ENCODE results near the gene IL4R. TPM values are rescaled to one million over a fixed set of nuclear protein-coding genes. Genes with fewer than 3 reads are reported as not detected.

Gene IL4R
- polyA plus RNA-seq, 3 donors from 2014 or later: 15.7 to 38.7 (median 20.1) TPM

DNA sequence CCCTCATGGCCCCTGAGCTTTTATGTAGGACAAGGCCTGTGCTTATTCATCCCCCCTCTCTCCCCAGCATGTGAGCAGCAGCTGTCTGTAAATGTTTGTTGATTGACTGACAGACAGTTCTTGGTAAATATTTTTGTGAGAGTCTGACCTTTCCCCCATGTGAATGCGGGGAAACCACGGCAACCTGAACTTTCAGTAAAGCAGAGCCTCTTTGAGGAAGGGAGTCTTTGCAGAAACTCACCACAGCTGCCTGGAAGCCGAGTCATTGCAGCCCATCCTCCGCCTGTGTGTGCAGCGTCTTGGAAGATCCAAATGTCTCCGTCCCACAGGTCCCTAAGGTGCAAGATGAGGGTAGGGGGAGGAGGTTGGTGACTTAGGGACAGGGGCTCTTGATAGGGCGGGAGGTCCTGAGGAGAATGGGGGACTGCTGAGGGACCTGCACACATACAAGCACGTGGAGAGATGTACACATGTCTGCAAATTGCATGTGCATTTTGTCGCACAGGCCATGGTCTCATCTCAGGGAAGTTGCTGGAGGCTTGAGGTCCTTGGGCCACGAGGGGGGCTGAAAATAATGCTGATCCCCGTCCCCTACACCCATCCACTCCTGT, 65.2 kb downstream of the IL4R start:
- H3K9me3 Mint-ChIP-seq: peaks cover 0 to 2% (median under 1%) of the 10 kb centered on the region in 6 donors
- no peak overlapping the region for H3K4me3 Mint-ChIP-seq
- H3K36me3 Mint-ChIP-seq: peaks cover under 1 to 6% (median 5%) of the 10 kb centered on the region in 3 donors
- peaks cover 14 to 15% of the 10 kb centered on the region in 2 donors for H3K4me1 Mint-ChIP-seq
- peaks cover 0 to 2% (median under 1%) of the 10 kb centered on the region in 3 donors for H3K27me3 Mint-ChIP-seq (ENCODE audit: low read depth in 3 of 3)
- no peak overlapping the region for H3K27ac Mint-ChIP-seq
- no peak for DNase-seq

DNA sequence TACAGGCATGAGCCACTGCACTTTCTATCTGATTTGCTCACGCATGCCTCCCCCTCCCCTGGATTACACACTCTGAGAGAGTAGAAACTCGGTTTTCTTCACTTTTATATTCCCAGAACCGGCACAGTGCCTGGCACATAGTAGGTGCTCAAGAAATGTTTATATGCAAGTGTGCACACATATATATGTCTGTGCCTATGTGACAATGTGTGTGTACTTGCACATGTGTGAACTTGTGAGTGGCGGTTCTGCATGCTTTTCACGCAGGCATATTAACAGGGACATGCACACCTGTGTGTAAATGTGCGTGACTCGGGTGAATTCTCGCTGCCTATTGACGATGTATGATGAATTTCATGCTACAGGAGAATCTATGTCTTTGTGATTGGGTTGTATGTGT, 66.1 kb downstream of the IL4R start:
- Mint-ChIP-seq H3K36me3 (peaks cover 5 to 13% (median 6%) of the 10 kb centered on the region in 3 donors), H3K9me3 (peaks cover 4 to 9% (median 6%) of the 10 kb centered on the region in 6 donors), H3K27me3 (ENCODE audit: low read depth in 3 of 3) (peaks cover 0 to 6% (median 2%) of the 10 kb centered on the region in 3 donors), H3K4me3 (no peak overlapping the region), H3K4me1 (peaks cover 17 to 24% of the 10 kb centered on the region in 2 donors), H3K27ac (peak overlapping the region in 1 of 6 donors; percentile 13)
- DNase-seq: no peak

DNA sequence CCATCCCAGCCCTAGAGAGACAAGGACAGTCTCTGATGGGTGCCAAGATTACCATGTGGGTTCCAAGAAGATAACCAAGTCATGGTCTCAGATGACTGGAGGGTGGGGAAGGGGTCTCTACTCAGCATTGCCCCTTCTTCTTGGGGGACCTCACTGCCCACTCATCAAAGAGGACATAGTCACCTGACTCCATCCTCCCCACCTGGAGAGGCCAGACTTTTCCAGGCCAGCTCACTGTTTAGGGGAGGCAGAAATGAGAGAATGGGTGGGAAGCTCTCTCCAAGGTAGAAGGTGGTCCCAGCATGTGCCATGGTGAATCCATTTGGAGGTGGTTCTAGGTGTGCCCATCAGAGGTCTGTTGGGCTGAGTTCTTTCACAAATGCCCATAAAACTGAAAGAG, 67.5 kb downstream of the IL4R start:
- Mint-ChIP-seq H3K27ac (no peak overlapping the region), H3K4me3 (no peak overlapping the region)

DNA sequence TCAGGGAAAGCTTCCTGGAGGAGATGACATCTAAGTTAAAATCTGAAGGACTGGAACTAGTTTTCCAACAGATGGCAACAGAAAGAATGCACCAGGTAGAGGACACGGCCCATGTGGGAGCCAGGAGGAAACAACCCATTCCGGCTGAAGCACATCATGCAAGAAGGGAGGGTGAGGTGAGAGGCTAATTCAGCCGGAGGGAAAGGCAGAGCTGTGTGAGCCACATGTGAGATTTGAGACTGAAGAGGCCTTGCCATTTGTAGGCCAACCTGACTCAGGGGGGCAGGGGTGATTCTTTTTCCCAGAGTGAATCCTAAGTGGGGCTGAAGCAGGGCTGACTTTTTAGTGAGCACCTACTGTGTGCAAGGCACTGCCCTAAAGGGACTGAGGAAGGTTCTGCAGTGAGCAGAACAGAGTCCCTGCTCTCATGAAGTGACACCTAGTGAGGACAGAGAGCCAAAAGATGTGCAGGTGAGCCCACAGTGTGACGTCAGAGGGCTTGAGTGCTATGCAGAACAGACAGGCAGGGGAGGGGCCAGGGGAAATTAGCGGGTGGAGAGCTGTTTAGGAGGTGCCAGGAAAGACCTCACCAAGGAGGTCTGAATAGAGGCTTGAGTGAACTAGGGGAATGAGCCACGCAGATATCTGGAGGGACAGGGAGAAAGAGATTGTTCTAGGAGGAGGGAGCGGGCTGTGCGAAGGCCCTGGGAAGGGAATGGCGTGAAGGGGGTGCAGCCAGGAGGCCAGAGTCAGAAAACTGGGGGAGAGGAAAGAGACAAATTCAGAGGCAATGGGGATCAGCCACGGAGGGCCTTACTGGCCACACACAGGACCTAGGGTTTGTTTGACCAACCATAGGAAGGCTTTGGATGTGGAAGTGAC, 68.4 kb downstream of the IL4R start:
- H3K4me3 Mint-ChIP-seq: no peak overlapping the region
- peaks cover 0 to 7% (median 2%) of the 10 kb centered on the region in 3 donors for H3K27me3 Mint-ChIP-seq (ENCODE audit: low read depth in 3 of 3)
- H3K27ac Mint-ChIP-seq: peak overlapping the region in 2 of 6 donors; percentile 22 to 81
- no peak for DNase-seq
- peaks cover 17 to 23% of the 10 kb centered on the region in 2 donors for H3K4me1 Mint-ChIP-seq
- H3K36me3 Mint-ChIP-seq: peaks cover 5 to 18% (median 6%) of the 10 kb centered on the region in 3 donors
- peaks cover 4 to 9% (median 6%) of the 10 kb centered on the region in 6 donors for H3K9me3 Mint-ChIP-seq

More for the DNA sequence above, 67.5 kb downstream of the IL4R start:
- H3K36me3 Mint-ChIP-seq: peaks cover 5 to 13% (median 6%) of the 10 kb centered on the region in 3 donors
- peaks cover 0 to 6% (median 2%) of the 10 kb centered on the region in 3 donors for H3K27me3 Mint-ChIP-seq (ENCODE audit: low read depth in 3 of 3)
- peaks cover 4 to 9% (median 6%) of the 10 kb centered on the region in 6 donors for H3K9me3 Mint-ChIP-seq
- H3K4me1 Mint-ChIP-seq: peaks cover 17 to 24% of the 10 kb centered on the region in 2 donors
- no peak for DNase-seq

DNA sequence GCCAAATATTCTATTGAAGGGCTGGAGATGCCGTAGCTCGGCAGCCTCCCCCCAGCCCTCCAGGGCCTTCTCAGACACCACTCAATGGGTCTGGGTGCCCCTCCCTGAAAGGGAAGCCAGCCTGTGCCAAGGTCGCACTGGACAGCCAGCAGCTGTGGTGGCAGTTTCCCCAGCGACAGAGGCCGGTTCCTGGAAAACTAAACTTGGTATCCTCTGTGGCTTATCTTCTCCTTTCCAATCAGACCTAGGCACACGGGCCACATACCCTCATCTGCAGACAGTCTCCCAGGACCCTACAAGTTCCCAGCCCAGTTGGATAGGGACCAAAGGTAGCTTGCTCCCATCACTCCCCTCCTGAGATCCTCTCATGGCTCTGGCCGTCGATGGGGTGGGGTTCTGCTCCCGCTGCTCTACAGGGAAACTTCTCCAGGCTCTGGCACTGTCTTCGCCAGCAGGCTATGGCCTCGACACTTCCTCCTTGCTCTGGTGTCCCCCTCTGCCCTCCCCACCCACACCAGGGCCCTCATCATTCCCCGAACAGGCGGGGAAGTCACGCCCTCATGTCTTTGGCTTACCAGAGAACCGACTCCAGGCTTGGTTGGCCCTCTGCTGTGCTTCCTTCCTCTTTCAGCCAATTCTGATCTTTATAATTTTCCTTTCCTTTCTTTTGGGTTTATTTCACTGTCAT, 69.9 kb downstream of the IL4R start:
- Mint-ChIP-seq H3K9me3 (peaks cover 4 to 9% (median 6%) of the 10 kb centered on the region in 6 donors), H3K4me1 (peaks cover 6 to 11% of the 10 kb centered on the region in 2 donors), H3K4me3 (peak overlapping the region in 1 of 5 donors; percentile 37), H3K27ac (peak overlapping the region in 5 of 6 donors; percentile 55 to 90 (median 69)), H3K36me3 (peaks cover 5 to 18% (median 6%) of the 10 kb centered on the region in 3 donors), H3K27me3 (ENCODE audit: low read depth in 3 of 3) (peaks cover 0 to 7% (median 0%) of the 10 kb centered on the region in 3 donors)
- DNase-seq: no peak

DNA sequence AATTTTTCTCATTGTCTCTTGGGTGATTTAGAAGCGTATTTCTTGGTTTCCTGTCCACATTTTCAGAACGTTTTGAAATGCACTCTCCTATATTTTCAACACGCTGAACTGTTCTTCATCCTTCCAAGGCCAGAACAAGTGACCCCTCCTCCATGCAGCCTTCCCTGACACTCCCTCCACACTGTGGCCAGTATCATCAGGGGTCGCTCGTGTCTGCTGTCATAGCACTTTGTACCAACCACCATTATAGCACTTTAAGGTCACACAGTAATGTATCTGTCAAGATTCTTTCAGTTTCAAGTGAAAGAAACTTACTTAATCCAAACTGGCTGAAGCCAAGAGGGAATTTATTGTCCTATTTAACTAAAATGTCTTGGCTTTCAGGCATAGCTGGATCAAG, 70.7 kb downstream of the IL4R start:
- peaks cover 2 to 11% of the 10 kb centered on the region in 2 donors for H3K4me1 Mint-ChIP-seq
- DNase-seq: no peak
- H3K9me3 Mint-ChIP-seq: peaks cover 4 to 9% (median 6%) of the 10 kb centered on the region in 6 donors
- peaks cover 0 to 7% (median 1%) of the 10 kb centered on the region in 3 donors for H3K27me3 Mint-ChIP-seq (ENCODE audit: low read depth in 3 of 3)
- no peak overlapping the region for H3K4me3 Mint-ChIP-seq
- H3K36me3 Mint-ChIP-seq: peaks cover 5 to 18% (median 6%) of the 10 kb centered on the region in 3 donors
- H3K27ac Mint-ChIP-seq: peak overlapping the region in 5 of 6 donors; percentile 38 to 90 (median 55)

DNA sequence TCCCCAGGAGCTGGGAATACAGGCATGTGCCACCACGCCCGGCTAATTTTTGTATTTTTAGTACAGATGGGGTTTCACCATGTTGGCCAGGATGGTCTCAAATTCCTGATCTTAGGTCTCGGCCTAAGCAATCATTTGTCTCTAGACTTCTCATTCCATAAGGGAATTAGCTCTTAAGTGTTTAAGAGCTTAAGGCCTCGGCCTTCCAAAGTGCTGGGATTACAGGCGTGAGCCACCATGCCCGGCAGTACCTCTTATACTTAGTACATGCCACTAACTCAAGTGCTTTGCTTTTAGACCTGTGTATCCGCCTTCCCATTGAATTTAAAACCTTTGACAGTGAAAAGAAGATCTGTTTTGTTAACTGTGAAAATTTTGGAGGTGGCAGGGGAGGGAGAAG, 71.6 kb downstream of the IL4R start:
- DNase-seq: no peak
- Mint-ChIP-seq H3K36me3 (peaks cover 5 to 18% (median 6%) of the 10 kb centered on the region in 3 donors), H3K9me3 (peaks cover 2 to 9% (median 6%) of the 10 kb centered on the region in 6 donors), H3K27ac (no peak overlapping the region), H3K4me3 (no peak overlapping the region), H3K4me1 (peaks cover 2 to 11% of the 10 kb centered on the region in 2 donors), H3K27me3 (ENCODE audit: low read depth in 3 of 3) (peaks cover 0 to 7% (median 2%) of the 10 kb centered on the region in 3 donors)

DNA sequence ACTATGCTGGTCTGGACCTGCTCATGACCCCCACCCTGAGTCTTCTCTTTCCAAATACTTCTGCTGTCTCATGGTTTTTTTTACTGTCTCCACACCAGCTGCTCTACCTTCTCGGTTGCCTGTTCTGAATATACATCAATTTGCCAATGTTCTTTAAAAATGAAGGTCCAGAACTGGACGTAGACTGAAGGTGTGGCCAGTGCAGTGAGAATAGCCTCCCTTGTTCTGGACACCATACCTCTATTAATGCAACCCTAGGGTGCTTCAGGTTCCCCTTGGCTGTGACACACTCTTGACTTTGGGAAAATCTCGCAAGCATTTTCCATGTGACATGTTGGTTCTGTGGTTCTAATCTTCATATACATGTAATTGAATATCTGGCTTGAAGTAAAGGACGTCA, 72.9 kb downstream of the IL4R start:
- peaks cover 3 to 9% (median 6%) of the 10 kb centered on the region in 6 donors for H3K9me3 Mint-ChIP-seq
- DNase-seq: no peak
- H3K27ac Mint-ChIP-seq: peak overlapping the region in 1 of 6 donors; percentile 2
- H3K36me3 Mint-ChIP-seq: peaks cover 5 to 18% (median 6%) of the 10 kb centered on the region in 3 donors
- H3K4me3 Mint-ChIP-seq: no peak overlapping the region
- peaks cover 2 to 15% of the 10 kb centered on the region in 2 donors for H3K4me1 Mint-ChIP-seq
- peaks cover 0 to 7% (median 2%) of the 10 kb centered on the region in 3 donors for H3K27me3 Mint-ChIP-seq (ENCODE audit: low read depth in 3 of 3)

DNA sequence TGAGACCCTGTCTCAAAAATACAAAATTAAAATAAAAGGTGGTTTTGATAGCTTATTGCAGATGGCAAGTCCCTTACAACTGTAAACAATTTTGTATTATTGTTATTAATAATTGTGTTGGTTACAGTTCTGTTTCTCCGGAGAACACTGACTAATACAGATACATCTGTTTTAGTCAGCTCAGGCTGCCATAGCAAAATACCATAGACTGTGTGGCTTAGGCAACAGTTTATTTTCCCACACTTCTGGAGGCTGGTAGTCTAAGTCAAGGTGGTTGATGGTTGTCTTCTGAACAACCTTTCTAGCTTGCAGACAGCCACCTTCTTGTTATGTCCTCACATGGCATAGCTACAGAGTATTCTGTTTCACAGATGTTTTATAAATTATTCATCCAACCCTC, 74.0 kb downstream of the IL4R start:
- DNase-seq: no peak
- peaks cover 0 to 9% (median 2%) of the 10 kb centered on the region in 3 donors for H3K27me3 Mint-ChIP-seq (ENCODE audit: low read depth in 3 of 3)

DNA sequence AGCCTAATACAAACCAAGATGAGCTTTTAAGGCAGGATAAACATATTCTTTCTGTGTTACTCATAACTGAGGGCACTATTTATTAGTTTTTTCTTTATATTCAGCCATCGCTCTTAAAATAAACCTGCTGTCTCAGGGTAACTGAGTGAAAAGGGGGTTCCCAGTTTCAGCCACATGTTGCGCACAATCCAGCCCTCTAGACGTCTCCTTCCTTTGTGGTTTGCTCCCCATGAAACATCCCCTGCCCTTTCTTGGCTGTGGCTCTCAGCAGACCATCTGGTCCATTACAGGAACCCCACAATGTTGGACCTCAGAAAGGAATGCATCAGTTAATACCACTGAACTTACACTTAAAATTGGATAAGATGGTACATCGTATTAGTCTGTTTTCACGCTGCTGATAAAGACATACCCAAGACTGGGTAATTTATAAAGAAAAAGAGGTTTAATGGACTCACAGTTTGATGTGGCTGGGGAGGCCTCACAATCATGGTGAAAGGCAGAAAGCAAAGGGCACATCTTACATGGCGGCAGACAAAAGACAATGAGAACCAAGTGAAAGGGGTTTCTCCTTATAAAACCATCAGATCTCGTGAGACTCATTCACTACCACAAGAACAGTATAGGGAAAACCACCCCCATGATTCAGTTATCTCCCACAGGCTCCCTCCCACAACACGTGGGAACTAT, 75.6 kb downstream of the IL4R start:
- peak overlapping the region in 1 of 6 donors; percentile 8 for H3K27ac Mint-ChIP-seq
- H3K9me3 Mint-ChIP-seq: peaks cover 3 to 20% (median 9%) of the 10 kb centered on the region in 6 donors
- H3K27me3 Mint-ChIP-seq (ENCODE audit: low read depth in 3 of 3): peaks cover 0 to 4% (median 2%) of the 10 kb centered on the region in 3 donors
- DNase-seq: no peak
- no peak overlapping the region for H3K4me3 Mint-ChIP-seq
- H3K36me3 Mint-ChIP-seq: peaks cover 0 to 13% (median 1%) of the 10 kb centered on the region in 3 donors
- peaks cover 17 to 35% of the 10 kb centered on the region in 2 donors for H3K4me1 Mint-ChIP-seq

More for the DNA sequence above, 74.0 kb downstream of the IL4R start:
- Mint-ChIP-seq H3K4me3 (no peak overlapping the region), H3K36me3 (peaks cover 0 to 12% (median 6%) of the 10 kb centered on the region in 3 donors), H3K9me3 (peaks cover 6 to 17% (median 12%) of the 10 kb centered on the region in 6 donors), H3K4me1 (peaks cover 7 to 25% of the 10 kb centered on the region in 2 donors), H3K27ac (no peak overlapping the region)

DNA sequence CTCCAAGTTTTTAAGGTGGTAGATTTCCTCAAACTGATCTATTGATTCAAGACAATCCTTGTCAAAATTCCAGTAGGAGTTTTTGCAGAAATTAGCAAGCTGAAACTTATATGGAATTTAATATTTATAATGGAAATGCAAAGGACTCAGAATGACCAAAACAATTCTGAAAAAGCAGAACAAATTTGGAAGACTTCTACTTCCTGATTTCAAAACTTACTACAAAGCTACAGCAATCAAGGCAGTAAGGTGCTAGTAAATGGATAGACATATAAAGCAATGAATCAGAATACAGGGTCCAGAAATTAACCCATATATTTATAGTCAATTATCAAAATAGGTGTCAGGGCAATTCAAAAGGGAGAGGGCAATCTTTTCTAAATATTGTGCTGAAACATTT, 76.4 kb downstream of the IL4R start:
- H3K27ac Mint-ChIP-seq: no peak overlapping the region
- H3K36me3 Mint-ChIP-seq: peaks cover 0 to 10% (median 4%) of the 10 kb centered on the region in 3 donors
- H3K9me3 Mint-ChIP-seq: peaks cover 1 to 21% (median 8%) of the 10 kb centered on the region in 6 donors
- H3K4me1 Mint-ChIP-seq: peaks cover 18 to 36% of the 10 kb centered on the region in 2 donors
- peaks cover 0 to 3% (median 2%) of the 10 kb centered on the region in 3 donors for H3K27me3 Mint-ChIP-seq (ENCODE audit: low read depth in 3 of 3)
- no peak overlapping the region for H3K4me3 Mint-ChIP-seq
- no peak for DNase-seq

DNA sequence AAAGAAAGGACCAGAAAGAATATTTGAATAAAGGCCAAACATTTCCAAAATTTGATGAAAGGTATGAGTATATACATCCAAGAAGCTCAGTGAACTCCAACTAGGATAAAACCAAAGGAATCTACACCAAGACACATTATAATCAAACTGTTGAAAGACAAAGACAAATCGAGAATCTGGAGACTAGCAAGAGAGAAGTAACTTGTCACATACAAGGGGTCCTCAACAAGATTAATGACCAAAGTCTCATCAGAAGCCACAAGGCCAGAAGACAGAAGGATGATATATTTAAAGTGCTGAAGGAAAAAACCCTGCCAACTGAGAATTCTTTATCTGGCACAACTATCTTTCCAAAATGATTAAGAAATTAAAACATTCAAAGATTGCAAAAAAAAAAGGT, 78.9 kb downstream of the IL4R start:
- Mint-ChIP-seq H3K9me3 (peaks cover 1 to 21% (median 8%) of the 10 kb centered on the region in 6 donors), H3K4me3 (no peak overlapping the region), H3K4me1 (peaks cover 18 to 36% of the 10 kb centered on the region in 2 donors), H3K27me3 (ENCODE audit: low read depth in 3 of 3) (peaks cover 0 to 2% (median 2%) of the 10 kb centered on the region in 3 donors), H3K27ac (peak overlapping the region in 3 of 6 donors; percentile 10 to 80 (median 66)), H3K36me3 (peaks cover 0 to 11% (median 4%) of the 10 kb centered on the region in 3 donors)
- DNase-seq: no peak
